ENCODE data around the gene NRXN2.
A peak's percentile ranks its signal among the peaks of the same experiment; 100 is the strongest.
"Not testable (repeated sequence)": the region's sequence is repeated elsewhere in the genome, so short reads cannot be mapped to it uniquely, and the experiment has no call there.

The NRXN2 gene

DNA sequence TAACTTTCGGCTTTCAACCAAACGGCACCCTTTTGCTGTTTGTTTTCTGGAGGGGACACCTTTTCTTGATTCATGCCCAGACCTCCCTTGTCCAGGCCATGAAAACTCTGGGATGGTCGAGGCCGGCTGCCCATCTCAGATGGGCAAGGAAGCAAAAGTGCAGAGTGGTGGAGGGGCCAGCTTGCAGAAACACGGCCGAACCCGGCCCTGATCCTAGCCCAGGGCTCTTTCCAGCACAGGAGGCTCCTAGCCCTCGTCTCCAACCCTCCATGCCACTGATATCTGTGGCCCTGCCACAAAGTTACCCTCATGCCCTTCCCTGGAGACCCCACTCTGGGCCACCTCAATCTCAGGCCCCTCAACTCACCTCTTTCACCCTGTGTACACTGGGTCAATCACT lies 150.9 kb downstream of the NRXN2 start:
- DNase-seq: no peak

DNA sequence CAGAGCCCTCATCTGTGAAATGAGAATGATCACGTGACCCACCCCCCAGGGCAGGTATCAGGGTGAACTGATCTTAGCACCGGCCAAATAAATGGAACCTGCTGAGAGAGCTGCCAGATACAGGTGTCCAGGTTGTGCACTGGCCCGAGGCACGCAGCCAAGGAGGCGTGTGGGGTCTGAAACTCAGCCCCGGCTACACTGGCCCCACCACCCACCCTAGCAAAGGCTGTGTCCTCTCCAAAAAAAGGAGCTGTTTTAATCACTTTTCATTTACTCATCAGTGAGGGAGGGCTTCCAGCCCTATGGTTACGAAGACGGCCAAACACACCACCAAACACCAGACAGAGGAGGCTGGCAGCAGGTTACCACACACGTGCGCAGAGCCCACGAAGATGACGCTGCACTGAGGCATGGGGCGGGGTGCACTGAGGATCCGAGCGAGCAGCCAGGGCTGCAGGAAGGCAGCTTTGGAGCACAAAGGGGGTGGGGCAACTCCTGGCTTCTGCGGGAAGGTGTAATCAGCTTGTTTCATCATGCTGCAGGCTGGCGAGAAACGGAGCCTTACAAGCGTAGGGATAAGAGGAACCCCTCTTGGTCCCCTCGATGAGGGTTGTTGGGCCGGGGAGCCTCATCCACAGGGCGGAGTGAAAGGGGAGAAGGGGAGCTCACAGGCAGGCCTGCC lies 151.4 kb downstream of the NRXN2 start:
- no peak for DNase-seq

DNA sequence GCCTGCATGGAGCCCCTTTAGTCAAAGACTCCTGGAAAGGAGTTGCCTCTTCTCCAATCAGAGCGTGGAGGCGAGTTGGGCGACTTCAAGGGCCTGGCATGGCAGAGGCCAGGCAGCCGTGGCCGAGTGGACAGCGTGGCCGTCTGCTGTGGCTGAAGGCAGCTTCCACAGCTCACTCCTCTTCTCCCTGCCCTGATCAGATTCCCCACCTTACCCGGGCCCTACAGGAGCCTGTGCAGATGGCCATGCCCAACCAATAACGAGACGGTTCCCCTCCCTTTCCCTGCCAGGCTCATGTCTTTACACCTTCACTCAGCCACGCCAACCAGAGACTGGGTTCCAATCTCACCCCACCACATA lies 152.0 kb downstream of the NRXN2 start:
- no peak for DNase-seq

DNA sequence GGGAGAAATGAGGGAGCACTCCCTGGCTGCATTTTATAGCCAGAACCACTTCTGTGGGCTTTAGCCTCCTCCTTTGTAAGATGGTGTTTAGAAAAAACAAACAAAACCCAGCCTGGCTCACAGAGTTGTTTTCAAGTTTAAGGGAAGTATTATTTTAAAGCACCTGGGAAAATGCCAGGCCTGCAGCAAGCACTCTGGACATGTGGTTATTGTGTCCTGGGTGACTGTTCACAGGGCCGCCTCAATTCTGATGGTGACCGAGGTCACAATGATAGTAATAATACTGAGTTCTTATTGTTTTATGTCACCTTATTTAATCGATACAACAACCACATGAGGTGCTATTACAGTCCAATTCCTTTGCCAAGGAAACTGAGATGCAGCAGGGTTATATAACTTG lies 152.7 kb downstream of the NRXN2 start:
- no peak for DNase-seq

DNA sequence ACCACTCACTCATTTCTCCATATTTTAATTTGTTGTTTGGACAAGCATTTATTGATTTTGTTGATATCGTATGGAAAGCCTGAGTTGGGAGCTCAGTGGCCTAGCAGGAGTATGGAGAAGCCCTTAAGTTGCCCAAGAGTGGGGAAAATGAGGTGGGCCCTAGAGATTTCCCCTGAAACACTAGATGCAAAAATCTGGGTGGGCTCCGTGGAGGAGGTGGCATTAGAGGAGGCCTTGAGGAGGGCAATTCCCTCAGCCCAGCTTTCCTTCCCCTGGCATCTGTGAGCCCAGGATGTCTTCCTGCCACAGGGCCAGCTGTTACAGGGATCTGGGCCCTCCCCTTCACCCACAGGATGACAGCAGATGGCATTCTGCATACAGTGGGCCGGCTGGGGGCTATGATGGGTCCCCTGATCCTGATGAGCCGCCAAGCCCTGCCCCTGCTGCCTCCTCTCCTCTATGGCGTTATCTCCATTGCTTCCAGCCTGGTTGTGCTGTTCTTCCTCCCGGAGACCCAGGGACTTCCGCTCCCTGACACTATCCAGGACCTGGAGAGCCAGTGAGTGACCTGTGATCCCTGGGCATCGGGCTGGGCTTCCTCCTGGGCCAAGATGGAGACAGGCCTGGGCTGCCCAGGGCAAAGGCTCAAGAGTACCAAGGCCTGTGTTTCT lies 153.6 kb downstream of the NRXN2 start:
- no peak for DNase-seq

DNA sequence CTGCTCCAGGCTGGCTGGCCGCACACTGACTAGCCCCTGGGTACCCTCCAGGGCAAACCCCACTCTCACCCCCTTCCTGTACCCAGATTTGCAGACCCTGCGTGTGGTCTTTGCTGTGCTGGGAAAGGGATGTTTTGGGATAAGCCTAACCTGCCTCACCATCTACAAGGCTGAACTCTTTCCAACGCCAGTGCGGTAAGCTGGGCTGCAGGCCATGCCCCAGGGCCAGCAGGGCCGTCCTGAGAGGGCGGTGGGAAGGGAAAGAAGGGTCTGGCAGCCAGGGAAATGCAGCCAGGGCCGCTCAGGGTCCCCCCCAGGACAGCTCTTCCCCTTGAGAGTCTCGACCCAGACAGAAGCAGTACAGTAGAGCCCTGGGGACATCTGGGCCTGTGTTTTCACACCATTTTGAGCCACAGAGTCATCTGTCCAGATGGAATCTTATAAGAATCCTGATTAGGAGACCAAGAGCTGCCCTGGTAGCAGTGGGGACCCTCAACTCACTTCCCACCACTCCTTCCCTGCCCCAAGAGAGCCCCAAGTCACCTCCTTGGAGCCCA lies 154.3 kb downstream of the NRXN2 start:
- DNase-seq: no peak

DNA sequence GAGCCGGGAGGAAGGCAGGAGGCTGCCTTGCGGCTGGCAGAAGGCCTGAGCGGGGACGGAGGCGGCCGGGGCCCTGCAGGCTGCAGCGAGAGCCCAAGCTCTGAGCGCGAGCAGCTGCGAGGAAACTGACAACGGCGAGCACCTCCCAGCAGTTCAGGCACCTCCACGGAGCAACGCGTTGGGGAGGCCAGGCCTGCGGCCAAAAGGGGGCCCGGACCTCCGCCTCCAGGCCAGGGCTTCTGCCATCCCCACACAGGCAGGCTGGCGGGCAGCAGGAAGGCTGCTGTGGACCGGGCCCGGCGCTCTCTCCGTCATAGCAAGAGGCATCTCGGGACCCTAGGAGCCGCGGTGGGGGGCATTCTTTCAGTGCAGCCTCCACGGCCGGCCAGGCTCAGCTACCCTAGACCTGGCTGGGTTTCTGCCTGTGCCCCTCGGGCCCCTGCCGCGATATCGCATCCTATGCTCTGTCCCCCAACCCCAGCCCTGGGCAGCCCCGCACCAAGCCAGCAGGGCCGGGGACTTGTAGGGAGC lies 154.9 kb downstream of the NRXN2 start:
- no peak for DNase-seq

DNA sequence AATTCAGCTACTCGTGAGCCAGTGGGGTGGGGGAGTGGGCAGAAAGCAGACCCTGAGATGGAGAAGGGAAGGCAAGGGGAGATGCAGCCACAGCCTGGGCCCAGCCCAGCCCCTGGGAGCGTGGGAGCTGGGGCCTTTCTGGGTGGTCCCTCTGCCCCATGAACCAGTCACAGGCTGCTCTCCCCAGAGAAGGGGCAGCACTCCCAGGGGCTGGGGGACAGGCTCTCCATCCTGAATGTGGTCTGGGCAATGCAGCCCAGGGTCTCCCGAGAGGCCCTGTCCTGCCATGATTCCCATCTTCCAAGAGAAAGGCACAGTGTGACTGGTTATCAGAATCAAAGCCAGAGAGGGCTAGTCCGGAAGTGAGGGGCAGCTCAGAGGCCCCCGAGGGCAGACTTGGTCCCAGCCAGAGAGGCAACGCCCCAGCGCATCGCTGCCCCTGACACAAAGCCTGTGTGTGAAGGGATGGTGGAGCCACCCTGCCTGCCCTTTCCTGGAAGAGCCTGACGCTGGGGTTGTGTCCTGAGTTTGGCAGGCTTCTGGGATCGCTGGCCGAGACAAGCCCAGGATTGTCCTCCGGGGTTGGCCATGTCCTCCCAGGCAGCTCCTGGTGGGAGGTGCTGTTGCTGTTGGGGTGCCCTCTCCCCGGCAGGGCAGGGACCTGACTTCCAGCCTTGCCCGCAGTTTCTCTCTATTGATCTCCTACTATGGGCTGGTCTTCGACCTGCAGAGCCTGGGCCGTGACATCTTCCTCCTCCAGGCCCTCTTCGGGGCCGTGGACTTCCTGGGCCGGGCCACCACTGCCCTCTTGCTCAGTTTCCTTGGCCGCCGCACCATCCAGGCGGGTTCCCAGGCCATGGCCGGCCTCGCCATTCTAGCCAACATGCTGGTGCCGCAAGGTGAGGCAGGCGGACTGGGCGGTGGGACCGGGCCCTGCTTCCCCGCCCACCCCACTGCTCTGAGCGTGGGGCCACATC lies 155.8 kb downstream of the NRXN2 start:
- DNase-seq: peak in 2 of 56 donors; percentile 8 to 37

DNA sequence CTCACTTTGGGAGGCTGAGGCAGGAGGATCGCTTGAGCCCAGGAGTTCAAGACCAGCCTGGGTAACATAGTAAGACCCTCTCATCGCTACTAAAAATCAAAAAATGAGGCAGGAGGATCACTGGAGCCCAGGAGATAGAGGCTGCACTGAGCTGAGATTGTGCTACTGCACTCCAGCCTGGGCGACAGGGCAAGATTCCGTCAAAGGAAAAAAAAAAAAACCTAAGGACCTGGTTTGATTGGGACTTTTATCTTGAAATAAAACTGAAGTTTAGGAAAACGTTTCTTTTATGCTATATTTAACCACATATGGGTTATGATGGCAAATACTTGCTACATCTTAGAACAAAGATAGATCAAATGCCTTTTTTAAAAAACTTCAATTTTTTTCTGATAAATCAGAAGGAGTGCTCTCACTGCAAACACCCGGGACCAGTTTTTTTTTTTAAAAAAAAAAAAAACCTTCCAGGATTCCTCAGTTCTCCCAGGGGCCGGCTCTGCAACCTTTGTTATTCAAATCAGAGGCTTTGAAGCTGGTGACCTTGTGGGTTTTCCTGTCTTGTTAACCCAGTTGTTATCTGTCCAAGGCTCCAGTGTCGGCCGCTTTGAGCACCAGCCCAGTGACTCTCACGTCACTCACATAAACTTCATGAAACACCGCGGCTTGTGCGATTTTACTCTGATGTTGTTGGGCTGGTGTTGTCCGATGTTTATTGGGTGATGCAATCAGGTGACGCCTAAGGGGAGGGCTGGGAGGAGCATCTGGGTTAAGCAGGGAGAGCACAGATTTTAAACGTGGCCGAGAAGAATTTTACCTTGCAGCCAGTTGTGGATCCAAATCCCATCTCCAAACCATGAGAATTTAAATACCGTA lies 156.7 kb downstream of the NRXN2 start:
- peak in 10 of 56 donors; percentile 3 to 41 (median 21) for DNase-seq

DNA sequence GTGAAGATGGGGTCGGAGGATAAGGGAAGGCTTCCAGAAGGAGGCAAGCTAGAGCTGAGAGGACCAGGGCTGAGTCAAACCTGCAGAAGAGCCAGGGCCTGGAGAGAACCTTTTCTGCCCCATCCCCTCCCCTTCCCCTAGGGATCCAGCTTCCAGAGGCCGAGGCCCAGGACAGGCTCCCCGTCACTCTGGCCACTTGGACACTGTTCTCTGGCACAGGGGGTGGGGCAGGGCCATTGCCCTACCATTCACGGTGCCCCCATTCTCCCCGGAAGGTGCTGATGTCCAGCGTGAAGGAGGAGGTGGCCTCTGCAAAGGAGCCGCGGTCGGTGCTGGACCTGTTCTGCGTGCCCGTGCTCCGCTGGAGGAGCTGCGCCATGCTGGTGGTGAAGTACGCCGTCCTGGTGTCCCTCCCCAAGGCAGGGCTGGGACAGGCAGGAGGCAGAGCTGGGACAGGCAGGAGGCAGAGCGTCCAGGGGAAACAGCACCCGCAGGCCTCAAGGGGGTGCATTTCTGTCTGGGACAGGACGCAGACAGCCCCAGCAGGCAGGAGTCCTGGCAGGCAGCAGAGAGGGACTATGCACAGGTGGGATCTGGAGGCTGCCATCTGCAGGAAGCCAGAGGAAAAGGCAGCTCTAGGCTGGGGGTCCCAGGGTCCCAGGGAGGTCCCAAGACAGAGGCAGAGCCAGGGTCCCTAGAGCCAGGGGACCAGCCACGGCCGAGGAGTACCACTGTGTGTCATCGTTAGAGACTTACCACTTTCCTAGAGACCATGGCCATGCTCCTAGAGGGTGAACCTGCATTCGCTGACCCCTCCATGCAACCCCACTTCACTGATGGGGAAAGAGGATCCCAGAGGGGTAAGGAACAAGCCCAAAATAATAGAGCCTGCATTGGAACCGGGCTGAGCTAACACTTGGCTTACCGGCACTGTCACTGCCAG lies 157.8 kb downstream of the NRXN2 start:
- no peak for DNase-seq

DNA sequence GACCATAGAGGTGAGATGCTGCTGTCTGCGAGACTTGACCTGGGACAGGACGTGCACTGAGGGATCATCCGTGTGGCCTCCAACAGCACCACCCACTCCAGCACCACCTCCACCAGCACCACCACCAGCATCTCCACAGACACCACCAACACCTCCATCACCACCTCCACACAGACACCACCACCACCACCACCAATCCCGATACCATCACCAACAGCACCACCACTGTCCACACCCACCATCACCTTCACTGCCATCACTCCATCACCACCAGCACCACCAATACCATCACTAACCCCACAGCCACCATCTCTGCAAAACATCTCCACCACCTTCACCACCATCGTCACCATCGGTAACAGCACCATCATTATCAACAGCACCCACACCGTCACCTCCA lies 158.6 kb downstream of the NRXN2 start:
- DNase-seq: no peak

DNA sequence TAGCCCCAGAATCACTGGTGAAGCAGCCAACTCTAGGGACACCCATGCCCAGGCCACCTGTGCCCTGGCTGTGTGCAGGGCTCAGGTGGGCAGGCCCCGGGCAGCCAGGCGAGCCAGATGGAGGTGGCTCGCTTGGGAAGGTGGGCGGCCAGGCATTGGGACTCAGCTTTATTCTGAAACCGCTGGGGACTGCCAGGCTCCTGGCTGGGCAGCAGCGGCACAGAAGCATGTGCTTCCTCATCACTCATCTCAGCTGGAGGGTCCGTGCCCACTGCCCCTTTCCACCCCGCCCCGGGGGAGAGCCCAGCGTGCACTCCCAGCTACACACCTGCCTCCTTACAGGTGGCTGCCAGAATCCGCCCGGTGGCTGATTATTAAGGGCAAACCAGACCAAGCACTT lies 159.0 kb downstream of the NRXN2 start:
- DNase-seq: no peak

DNA sequence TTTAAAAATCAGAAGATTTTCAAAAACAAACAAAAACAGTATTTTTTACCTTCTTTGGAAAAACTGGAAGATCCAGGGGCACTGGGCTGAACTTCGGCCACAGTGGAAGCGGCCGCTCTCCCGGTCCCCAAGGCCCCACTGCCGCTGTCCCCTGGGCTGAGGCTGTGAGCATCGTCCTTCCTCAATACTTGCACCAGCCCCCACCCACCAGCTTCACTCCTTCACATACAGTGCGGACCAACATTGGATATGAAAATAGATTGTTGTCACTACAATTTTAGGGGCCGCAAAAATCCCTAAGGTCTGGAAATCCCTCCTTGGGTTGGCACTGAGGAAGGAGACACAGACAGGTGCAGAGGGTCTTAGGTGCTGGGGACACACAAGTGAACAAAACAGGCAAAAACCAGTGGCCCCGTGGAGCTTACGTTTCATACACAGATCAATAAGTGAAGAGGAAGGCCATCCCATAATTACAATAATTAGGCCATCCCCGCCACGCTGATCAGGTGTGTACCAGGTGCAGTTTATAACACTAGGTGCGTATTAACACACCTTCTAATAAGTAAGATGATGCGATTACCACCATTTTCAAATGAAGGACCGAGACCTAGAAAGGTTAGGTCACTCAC lies 160.2 kb downstream of the NRXN2 start:
- DNase-seq: no peak

DNA sequence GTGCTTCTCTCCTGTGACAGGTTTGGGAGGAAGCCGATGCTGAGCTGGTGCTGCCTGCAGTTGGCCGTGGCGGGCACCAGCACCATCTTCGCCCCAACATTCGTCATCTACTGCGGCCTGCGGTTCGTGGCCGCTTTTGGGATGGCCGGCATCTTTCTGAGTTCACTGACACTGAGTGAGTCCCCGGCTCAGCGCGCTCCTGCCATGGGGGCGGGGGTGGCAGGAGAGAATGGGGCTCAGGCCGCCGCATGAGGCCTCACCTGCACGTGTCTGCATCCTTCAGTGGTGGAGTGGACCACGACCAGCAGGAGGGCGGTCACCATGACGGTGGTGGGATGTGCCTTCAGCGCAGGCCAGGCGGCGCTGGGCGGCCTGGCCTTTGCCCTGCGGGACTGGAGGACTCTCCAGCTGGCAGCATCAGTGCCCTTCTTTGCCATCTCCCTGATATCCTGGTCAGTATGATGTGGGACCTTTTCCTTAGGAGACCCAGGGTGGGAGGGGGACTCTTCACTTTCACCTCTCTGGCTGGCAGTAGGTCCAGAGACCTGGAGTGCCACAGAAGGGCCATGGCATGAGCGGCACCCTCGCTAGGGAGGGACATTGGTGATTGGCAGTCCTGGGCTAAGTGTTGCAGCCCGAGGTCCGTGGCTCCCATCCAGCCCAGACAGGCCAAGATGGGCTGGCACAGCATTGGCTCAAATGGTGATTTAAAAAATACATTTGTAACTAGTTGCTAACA lies 160.8 kb downstream of the NRXN2 start:
- DNase-seq: no peak

DNA sequence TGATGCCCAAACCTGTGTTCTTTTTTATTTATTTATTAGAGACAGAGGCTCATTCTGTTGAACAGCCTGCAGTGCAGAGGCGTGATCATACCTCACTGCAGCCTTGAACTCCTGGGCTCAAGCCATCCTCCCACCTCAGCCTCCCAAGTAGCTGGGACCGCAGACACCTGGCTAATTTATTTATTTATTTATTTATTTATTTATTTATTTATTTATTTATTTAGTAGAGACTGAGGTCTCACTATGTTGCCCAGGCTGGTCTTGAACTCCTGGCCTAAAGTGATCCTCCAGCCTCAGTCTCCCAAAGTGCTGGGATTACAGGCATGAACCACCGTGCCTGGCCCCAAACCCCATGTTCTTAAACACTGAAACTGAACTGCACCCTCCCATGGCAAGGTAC lies 161.6 kb downstream of the NRXN2 start:
- DNase-seq: not testable (repeated sequence)

DNA sequence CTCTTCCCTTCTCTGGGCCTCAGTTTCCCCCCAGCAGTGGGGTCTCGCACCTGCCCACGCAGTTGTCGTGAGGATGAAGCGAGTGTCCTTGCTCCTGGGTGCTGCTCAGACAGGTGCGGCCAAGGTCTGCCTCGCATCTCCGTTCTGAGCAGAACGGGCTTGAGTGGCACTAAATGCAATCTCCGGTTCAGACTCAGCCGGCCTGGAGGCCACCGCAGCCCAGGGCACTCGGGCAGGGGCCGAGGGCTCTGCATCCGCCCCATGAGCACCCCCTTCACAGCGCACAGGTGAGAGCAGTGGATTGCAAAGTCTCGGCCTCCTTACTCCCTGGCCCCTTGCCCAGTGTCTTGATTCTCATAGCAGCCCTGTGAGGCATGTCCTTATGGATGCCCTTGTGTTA lies 162.1 kb downstream of the NRXN2 start:
- DNase-seq: no peak

DNA sequence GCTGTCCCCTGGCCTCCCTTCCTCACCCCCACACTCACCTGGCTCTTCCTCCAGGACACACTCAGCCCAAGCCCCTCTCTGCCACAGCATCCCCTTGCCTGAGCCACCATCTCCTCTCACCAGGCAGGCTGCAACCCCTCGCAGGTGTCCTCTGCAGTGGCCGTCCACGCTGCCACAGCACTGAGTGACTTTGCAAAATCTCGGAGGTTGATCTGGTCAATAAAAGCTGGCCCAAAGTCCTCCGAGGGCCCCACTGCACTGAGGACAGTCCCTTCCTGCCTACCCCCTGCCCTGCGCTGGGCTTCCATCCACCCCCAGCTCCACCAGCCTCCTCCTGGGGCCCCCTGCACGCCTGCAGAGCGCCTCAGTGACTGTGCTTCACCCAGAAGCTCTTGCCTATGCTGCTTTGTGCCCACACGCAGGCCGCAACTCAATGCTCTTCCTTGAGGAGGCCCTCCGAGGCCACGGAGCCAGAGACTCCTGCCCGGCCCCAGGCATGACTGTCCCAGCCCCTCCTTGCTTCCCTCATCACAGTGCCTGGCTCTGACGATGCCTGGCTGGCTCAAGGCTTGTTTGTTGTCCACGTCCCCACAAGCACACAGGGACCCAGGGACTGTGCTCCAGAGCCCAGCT lies 162.7 kb downstream of the NRXN2 start:
- no peak for DNase-seq
